Measurements from ENCODE around the gene ST6GALNAC1.
A peak's percentile ranks its signal among the peaks of the same experiment; 100 is the strongest.

Gene ST6GALNAC1

DNA sequence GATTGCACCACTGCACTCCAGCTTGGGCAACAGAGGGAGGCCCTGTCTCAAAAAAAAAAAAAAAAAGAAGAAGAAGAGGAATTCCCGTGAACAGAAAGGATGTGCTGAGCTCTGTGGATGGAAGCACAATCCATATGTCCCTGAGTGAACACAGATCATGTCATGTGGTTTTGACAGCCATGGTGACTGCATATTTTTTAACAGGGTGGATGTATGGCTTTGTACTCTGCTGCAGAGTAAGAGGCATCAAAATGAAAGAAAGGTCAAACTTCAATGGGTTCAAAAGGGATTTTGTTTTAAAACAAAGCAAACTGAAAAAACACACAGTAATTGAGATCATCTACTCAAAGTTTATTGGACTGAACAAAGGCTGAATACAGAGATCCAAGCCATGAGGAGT is 35.7 kb upstream of the ST6GALNAC1 start:
- intact Hi-C loops (cut with DNase I) = no loop called here
- no peak for DNase-seq

DNA sequence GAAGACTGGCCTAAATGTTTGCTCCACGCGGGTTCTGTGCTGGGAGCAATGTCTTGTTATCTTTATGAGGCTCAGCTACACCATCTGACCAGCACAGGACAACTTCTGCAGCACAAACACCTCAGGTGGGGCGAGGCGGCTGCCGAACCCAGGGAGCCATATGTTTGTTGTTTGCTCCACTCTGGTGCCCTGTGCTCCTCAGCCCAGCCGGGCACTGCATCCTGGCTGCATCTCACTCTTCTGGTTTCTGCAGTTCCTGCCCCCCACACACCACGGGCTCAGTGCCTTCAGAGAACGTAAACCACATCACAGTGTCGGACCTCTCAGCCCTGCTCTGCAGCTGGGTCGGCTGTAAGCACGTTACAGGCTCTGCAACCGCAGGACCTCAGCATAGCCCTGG is 34.8 kb upstream of the ST6GALNAC1 start:
- intact Hi-C loops (cut with DNase I) = no loop called here
- no peak for DNase-seq

DNA sequence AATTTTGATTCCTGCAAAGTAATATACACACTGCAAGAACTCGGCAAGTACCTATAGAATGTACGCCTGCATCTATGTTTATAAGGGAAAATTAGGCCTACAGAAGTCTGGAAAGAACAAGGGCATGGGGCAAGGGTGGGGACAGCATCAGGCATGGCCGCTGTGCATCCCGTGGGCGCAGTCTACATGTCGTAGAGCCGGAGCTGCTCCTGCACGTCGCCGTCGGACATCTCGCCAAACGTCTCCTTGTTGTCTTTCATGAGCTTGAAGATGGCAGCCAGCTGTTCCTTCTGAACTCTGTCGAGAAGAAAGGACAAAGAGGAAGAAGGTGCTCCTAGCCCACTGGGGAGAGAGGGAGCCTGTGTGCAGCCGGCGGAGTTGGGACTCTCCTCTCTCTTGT is 33.8 kb upstream of the ST6GALNAC1 start:
- intact Hi-C loops (cut with DNase I) = no loop called here
- DNase-seq = no peak

DNA sequence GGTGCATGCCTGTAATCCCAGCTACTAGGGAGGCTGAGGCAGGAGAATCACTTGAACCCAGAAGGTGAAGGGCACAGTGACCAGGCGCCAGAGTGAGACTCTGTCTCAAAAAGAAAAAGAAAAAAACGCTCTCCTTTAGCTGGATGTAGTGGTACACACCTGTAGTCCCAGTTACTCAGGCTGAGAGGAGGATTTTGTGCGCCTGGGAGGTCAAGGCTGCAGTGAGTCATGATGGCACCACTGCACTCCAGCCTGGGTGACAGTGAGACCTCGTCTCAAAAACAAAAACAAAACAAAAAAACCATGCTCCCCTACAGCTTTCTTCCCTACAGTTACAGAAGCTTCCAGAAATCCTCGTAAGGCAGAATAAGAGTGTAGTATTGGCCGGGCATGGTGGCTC is 33.1 kb upstream of the ST6GALNAC1 start:
- no peak for DNase-seq
- intact Hi-C loops (cut with DNase I) = no loop called here

DNA sequence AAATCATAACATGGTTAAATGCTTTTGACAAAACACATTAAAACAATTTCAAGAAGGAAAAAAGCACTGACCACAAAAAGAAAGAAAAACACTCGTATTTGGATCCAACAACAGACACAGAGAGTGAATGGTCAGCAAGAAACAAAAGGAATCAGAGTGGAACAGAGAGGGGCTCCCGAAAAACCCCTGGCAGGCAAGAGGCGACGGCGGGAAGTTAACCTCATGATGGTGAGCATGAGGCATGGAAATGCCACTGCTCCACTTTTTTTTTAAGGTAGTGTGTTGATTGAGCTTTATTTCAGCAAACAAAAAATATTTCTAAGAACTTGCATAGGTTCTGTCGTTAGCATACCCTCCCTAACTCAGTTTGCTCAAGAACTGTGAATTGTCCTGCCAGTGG is 32.1 kb upstream of the ST6GALNAC1 start:
- no peak for DNase-seq
- intact Hi-C loops (cut with DNase I) = no loop called here

DNA sequence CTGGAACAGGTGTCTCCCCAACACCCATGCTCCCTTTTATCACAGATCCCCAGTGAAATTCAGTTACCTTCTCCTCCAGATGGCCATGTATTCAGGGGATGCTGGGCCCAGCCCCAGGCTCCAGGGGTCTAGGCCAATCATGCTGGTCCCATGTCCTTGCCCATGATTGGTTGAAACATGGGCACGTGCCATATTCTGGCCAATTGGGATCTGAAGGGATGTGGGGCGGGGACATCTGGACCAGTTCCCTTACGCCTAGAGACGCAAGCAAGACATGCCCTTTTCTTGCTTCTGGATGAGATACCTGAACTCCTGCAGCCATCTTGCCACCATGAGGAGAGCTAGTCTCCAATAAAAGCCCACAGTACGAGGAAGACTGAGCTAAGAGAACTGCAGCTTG is 31.0 kb upstream of the ST6GALNAC1 start:
- intact Hi-C loops (cut with DNase I) = no loop called here
- no peak for DNase-seq

DNA sequence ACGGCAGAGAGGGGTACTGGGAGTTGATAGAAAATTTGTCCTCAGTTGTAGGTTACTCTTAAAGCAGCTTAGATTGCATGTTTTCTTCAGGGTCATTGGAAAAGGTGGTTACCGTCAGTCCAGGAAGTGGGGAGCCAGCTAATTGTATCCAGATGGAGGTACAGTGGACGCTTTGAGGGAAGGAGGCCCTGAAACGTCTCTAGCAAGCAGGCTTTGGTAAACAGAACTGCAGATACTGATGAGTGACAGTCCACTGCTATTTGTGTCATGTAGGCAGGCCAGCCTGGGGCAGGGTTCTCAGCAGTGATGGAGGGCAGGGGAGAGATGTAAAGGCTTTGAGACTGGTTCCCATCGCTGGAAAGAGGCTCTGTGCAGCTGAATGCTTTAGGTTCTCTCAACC is 30.2 kb upstream of the ST6GALNAC1 start:
- no peak for DNase-seq
- intact Hi-C loops (cut with DNase I) = no loop called here

DNA sequence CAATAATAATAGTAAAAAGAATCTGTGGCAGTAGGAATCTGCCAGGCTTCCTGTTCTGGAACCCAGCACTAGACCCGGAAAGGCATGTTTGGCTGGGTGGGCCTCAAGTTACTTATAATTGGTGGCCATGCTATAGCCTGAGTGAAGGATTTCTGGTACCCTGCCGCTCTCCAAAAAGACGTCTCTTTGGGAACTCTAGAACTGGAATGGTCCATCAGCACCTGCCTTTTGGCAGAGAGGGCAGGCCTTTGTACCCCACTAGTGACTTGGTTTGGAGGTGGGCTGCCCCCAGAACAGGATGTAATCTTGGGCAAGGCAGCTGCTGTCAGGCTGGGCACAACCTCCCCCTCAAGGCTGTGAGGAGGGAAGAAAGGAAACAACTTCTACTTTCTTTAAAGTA is 29.3 kb upstream of the ST6GALNAC1 start:
- intact Hi-C loops (cut with DNase I) = no loop called here
- DNase-seq = no peak

DNA sequence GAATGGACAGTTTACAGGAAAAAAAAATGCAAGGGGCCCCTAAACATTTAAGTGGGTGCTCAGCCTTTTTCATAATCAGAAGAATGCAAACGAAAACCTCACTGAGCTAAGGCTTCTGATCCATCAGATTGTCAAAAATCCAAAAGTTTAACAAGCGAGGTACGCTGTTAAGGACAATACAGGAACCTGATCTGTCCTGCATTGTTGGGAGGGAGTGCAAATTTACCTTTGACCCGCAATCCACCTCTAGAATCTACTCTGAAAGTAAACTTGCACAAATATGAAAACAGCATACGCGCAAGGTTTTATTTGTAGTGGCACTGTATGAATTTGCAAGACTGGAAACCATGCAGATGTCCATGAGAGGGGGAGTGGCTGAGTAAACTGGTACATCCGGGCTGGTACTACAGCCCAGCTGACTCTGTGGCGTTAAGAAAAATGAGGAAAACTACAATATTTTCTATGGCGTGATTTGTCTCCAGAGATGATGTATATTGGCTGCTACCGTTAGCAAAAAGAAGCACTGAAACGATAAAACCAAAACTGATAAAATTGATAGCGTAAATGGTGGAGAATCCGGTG is 28.8 kb upstream of the ST6GALNAC1 start:
- intact Hi-C loops (cut with DNase I) = no loop called here
- DNase-seq = no peak

DNA sequence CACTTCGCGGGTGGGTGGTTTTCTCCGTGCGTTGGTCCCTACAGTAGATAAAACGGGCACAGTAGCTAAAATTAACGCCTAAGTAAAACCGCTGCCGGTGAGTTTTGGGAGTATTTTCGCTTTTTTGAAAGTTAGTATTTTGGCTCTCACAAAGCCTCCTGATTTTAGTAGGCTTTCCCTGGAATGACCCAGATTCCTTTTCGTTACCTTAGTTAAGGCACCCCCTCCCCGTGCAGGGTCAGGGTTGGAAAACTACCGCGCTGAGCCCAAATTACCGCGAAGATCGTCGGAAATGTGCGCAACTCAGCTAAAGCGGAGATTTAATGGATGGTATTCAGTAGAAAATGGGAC is 28.3 kb upstream of the ST6GALNAC1 start:
- DNase-seq = no peak
- intact Hi-C loops (cut with DNase I) = no loop called here

DNA sequence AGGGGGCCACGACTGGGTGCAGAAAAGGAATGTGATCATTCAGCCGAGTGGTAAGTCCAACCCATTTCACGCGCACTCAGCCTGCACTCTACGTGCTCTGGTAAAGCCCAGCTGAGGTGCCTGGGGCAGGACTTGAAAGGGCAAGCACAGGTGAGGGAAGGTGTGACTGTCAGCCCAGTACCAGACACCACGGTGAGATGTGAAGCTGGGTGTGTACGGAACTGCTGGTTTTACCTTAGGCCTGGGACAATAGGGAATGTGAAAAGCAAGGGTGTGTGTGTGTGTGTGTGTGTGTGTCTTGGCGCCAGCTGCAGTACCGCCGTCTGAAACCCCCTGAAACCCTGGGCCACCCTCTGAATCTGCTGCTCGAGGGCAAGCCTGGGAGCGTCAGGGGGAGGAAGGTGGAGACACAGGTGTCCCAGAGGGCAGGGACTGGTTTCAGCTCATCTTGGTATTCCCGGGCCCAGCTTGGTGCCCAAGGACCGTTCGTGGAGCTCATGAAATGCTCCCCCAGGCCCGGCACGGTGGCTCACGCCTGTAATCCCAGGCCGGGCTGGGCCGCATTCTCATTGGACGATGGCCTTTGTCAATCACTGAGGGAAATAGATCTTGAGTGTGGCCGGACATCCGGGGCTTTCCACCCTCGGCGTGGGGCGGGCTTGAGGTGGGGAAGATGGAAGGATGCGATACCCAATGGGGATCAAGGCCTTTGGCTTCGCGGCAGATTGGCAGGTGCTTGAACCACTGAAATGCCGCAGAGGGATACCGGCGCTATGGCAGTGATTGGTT is 27.8 kb upstream of the ST6GALNAC1 start:
- intact Hi-C loops (cut with DNase I) = no loop called here
- peak; percentile 100 for DNase-seq

DNA sequence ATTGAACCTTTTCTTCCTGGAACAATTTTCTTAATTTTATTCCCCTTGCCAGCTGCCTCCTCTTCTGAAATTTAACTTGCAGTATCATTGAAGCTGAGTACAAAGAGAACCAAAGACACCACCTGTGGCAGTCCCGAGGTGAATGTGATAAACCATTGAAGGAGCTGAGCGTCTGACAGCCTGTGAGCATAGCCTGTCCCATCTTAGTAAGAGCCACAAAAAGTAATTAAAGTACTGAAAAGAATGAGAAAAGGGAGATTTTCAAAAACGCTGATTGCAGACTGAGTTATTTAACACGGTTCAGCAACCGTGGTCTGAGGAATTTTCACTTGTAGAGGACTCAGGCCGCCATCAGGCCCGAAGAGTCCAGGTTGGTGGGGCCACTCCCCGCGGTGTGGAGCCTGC is 27.2 kb upstream of the ST6GALNAC1 start:
- intact Hi-C loops (cut with DNase I) = no loop called here
- no peak for DNase-seq

DNA sequence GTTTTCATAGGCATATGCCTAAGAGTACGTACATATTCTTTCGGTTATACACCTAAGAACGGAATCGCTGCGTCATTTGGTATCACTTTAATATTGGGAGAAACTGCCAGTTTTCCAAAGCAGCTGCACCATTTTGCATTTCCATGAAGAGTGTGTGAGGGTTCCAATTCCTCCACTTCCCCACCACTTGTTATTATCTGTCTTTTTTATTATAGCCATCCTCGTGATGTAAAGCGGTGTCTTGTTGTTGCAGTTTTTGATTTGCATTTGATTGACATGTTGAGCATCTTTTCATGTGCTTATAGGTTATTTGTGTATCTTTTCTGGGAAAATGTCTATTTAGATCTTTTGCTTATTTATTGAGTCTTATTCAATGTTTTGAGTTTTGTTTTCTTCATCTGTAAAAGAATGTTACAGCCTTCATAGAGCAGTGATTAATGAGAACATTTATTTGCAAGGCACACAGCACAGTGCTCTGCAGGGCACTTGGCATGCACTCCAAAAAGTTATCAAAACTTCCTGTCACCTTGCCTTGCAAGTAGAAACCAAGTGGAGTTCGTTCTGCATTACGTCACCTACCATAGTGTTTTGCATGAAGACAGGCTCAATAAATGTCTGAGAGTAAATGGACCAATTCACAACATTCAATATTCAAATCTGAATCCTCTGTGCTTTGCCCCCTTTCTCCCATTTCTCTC is 26.6 kb upstream of the ST6GALNAC1 start:
- intact Hi-C loops (cut with DNase I) = no loop called here
- no peak for DNase-seq

DNA sequence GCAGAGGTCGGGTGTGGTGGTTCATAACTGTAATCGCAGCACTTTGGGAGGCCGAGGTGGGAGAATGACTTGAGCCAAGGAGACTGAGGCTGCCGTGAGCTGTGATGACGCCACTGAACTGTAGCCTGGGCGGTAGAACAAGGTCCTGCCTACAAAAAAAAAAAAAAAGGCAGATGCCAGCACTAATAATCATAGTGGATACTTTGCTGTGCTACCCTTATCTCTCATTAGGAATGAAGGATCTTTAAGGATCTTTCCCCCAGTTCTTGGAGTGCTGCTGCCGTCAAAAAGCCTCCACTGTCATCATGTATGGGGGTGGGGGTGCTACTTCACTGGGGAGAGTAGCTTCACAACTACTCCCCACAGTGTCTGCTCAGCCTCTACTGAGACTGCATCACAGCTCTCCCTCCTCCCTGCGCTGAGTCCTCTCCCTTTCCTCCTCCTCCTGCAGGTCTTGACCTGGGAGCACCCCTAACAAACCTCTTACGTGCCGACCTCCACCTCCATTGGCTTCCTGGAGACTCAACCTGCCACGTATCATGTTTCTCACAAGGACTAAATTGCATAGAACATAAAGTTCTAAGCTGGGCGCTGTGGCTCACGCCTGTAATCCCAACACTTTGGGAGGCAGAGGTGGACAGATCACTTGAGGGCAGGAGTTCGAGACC is 24.4 kb upstream of the ST6GALNAC1 start:
- intact Hi-C loops (cut with DNase I) = no loop called here
- no peak for DNase-seq

DNA sequence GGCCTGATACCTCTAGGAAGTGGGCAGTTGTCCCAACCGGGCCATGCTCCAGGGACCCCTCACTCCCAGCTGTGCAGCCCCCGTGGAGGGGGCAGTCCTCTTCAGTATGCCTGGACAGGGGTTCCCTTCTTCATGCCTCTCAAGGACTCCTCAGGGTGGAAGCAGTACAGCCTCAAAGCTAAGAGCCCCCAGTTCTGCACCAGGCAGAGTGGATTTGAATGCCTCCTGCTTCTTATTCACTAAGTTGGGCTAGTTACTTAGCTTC is 23.9 kb upstream of the ST6GALNAC1 start:
- intact Hi-C loops (cut with DNase I) = no loop called here
- no peak for DNase-seq

DNA sequence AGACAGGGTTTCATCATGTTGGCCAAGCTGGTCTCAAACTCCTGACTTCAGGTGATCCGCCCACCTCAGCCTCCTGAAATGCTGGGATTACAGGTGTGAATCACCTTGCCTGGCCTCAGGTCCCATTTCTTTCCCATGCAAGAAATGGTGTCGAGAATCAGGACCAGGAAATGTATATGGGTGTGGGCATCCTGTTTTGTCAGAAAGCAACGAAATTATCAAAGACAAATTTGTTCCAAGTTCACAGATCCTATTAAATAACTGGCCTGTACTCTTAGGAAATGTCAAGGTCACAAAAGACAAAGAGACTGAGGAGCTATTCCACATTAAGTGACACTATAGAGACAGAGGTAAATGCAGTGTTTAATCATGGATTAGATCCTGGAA is 17.1 kb upstream of the ST6GALNAC1 start:
- intact Hi-C loops (cut with DNase I) = no loop called here

DNA sequence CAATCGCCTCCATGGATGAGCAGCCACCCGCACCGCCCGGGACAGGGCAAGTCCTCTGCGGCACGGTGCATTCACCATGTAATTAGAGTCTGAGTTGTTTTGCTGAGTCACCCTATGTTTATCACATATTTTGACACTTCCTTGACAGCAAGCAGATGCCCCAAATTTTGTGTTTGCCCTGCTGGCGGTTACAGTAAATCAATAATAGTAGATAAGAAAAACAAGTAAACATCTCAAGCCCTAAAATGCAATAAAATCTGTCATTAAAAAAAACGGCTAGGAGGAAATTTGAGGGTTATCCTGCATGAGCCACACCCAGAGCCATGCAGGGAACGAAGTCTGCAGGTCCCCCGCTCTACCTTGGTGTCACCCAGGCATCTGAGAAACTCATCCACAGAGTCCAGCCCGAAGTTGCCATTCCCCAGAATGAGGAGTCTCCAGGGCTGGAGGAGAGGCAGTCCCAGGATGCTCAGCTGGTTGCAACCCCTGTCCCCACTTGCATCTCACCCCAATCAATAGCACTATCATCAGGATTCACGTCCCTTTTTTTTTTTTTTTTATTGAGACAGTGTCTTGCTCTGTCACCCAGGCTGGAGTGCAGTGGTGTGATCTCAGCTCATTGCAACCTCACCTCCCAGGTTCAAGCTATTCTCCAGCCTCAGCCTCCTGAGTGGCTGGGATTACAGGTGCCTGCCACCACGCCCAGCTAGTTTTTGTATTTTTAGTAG is 16.5 kb upstream of the ST6GALNAC1 start:
- DNase-seq = no peak
- intact Hi-C loops (cut with DNase I) = no loop called here

More for the DNA sequence above, 17.1 kb upstream of the ST6GALNAC1 start:
- no peak for DNase-seq

DNA sequence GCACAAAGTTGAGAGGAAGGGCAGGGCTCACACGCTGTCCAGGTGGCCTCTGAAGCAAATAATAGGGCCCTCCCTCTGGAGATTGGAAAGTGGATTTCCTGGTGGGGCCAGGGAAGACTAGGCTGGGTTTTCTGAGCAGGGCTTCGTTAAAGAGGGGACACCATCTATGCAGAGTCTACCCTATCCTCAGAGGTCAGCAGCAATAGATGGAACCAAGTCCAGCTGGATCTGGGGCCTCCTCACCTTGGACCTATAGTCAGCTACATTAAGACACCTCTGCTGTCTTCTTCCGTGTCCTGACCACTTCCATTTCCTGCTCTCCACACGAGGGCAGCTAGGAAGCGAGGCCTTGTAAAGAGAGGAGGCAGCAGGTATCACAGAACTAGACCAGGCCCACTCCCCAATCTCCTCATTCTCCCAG is 14.7 kb upstream of the ST6GALNAC1 start:
- intact Hi-C loops (cut with DNase I) = no loop called here
- DNase-seq = no peak

DNA sequence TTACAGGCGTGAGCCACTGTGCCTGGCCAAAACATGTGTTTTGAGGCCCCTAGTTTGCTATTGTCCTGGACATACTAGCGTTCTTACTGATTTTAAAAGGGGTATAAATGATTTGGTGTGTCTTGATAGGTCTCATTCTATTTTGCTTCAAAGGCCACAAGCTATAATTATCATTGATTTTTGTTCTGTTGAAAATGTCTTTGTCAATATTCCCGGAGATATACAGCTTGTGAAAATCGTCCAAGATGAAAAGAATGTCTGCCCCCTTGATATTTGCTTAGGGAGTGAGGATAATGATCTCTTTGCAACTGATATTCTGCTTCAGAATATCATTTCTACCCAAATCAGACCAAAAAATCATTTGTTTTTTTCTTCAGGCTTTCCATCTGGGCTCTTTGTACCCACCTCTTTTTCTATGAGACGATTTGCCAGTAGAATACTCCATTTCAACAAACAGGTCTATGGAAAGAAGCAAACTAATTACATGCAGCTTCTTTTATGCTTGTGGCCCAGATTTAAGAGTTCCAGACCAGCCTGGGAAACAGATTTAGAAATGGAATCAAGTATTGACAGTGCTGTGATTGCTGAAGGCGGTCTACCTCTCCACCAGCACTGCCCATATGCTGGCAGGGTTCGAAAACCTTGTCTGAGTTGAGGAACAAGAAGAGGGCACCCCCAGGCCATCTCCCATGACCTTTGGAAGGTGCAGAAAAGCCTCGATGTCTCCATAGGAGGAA is 14.1 kb upstream of the ST6GALNAC1 start:
- no peak for DNase-seq
- intact Hi-C loops (cut with DNase I) = no loop called here

Measured in head of caudate nucleus (tissue), 42 donors.